Prostate gland (tissue), 2 donors: ENCODE data around the gene MITF. TPM values are rescaled to one million over a fixed set of nuclear protein-coding genes. Genes with fewer than 3 reads are reported as not detected.

ENCODE experiments used
- DNase-seq: peaks from one replicate; pipeline ENCODE4 v3.0.0-alpha.2; 2019; ENCODE audit warnings: low spot score
- H3K27ac ChIP-seq, 2 donors: fragments of 200-600 bp; sonication (generic); 2 replicates each; pipeline ENCODE4 v1.5.1; 2017 to 2019
- H3K27me3 ChIP-seq: fragments of 200-600 bp; sonication (generic); replicated peaks from 2 replicates; pipeline ENCODE4 v1.5.1; 2019; ENCODE audit not compliant: insufficient read depth
- H3K36me3 ChIP-seq, 2 donors: fragments of 200-600 bp; sonication (generic); 1 replicate in 1 of 2; 2 replicates in 1 of 2; pipeline versions ENCODE4 v1.5.1 to v1.8.1; 2017 to 2019
- H3K4me1 ChIP-seq: fragments of 200-600 bp; sonication (generic); replicated peaks from 2 replicates; pipeline ENCODE4 v1.5.1; 2019
- H3K4me3 ChIP-seq, 2 donors: fragments of 200-600 bp; sonication (generic); 2 replicates each; pipeline ENCODE4 v1.5.1; 2017 to 2019
- H3K9me3 ChIP-seq: fragments of 200-600 bp; sonication (generic); 2 replicates; pipeline ENCODE4 v1.5.1; 2017
- POLR2A ChIP-seq: fragments of 450-650 bp; IDR thresholded peaks from one replicate; pipeline ENCODE4 v1.6.1; 2016; ENCODE audit warnings: antibody characterized with exemption, mild to moderate bottlenecking
- POLR2AphosphoS5 ChIP-seq: sonication (generic); formaldehyde crosslinking; IDR thresholded peaks from one replicate; pipeline ENCODE4 v1.6.1; 2017; ENCODE audit warnings: antibody characterized with exemption
- WGBS: methylation state at CpG from one replicate; pipeline ENCODE4 v1.1.5; 2018; 5-methylcytosine and 5-hydroxymethylcytosine counted together
- intact Hi-C: fragments of 100-400 bp; cut with DNase I; formaldehyde crosslinking; loops from one replicate; pipeline ENCODE4 v1.14.2; 2022
- total RNA-seq, 2 donors: library from RNA; depleted of rRNA; stranded (reverse); fragments of >200 nt; gene quantifications; one replicate each; pipeline ENCODE4 v1.1.0, GENCODE V29; 2016
- TF ChIP-seq, protein P1 (sequence below), 4 experiments: fragments of 200-600 bp in 2 of 4; fragments of 450-650 bp in 2 of 4; sonication (generic) in 2 of 4; IDR thresholded peaks; 1 replicate in 3 of 4; 2 replicates in 1 of 4; pipeline ENCODE4 v1.5.1; 2016 to 2019; ENCODE audit warnings: antibody characterized with exemption in 4 of 4, mild to moderate bottlenecking in 2 of 4, moderate library complexity in 2 of 4

Gene MITF
- total RNA-seq, 2 donors from 2014 or later: 7.7 to 17.6 TPM

DNA sequence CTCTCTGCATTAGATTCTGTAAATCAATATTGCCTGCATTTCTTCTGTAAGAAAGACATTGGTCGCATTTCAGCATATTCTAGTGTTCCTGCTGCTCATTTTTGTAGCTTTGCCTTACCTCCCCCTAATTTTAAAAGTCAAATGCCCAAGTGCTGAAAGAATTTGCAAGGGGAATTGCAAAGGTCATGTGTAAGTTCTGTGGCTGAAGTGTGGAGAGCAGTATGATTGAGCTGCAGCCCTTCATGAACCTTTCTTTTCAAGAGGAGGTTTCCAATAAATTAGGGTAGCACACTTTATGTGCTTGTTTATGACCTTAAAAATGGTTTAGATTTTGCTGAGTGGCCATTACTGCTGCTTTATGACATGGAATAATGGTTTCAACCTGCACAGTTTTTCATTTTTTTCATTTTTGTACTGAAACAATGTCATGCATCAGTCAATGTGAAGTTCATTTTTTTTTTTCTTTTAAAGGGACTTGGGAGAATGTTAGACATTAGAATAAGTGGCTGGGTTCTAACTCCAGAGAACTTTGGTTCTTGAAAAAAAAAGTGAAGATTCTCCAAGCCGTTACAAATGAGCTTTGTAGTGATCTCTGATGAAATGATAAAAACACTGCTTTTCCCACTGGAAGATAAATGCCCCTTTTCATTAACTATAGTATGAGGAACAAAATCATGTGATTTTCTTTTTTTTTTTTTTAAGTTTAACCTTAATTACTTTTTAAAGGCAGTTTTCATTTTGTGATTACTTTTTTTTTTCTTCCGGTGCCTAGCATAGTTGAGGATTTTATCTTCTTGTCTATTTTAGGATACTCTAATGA, 99.6 kb downstream of the MITF start:
- 81% methylated on average over 3 of the region's 3 CpGs for WGBS
- Histone ChIP-seq H3K27ac (no peak overlapping the region), H3K27me3 (no peaks in the 10 kb centered on the region), H3K36me3 (no peaks in the 10 kb centered on the region), H3K4me3 (no peak overlapping the region), H3K4me1 (no peaks in the 10 kb centered on the region), H3K9me3 (no peaks in the 10 kb centered on the region)
- intact Hi-C loops: no loop called here
- no peak for DNase-seq
- TF ChIP-seq POLR2A: no peak
- no peak for TF ChIP-seq POLR2AphosphoS5
- TF ChIP-seq, protein P1, sequence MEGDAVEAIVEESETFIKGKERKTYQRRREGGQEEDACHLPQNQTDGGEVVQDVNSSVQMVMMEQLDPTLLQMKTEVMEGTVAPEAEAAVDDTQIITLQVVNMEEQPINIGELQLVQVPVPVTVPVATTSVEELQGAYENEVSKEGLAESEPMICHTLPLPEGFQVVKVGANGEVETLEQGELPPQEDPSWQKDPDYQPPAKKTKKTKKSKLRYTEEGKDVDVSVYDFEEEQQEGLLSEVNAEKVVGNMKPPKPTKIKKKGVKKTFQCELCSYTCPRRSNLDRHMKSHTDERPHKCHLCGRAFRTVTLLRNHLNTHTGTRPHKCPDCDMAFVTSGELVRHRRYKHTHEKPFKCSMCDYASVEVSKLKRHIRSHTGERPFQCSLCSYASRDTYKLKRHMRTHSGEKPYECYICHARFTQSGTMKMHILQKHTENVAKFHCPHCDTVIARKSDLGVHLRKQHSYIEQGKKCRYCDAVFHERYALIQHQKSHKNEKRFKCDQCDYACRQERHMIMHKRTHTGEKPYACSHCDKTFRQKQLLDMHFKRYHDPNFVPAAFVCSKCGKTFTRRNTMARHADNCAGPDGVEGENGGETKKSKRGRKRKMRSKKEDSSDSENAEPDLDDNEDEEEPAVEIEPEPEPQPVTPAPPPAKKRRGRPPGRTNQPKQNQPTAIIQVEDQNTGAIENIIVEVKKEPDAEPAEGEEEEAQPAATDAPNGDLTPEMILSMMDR (IDR thresholded peaks at IDR 0.05): no peak

DNA sequence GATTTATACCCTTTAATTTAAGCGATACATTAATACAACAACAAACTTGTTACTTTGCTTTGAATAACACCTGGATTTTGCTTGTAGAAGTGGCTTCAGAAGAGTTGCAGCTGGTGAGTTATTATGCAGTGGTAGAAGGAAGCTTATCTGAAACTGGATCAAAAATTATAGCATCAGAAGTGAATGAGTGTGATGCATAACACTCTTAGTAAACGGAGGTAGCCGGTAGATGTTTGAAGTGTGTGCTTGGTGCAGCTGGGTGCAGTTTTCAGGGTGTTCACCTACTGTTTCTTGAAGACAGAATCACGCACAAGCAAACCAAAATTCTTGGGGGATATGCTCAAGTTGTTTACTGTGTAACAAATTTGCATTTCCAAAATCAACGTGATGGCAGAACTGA, 103.1 kb downstream of the MITF start:
- TF ChIP-seq, protein P1 (IDR thresholded peaks at IDR 0.05): no peak
- TF ChIP-seq POLR2A (no peak), POLR2AphosphoS5 (no peak)
- no peak overlapping the region for H3K27ac ChIP-seq
- no peaks in the 10 kb centered on the region for H3K9me3 ChIP-seq
- H3K4me1 ChIP-seq: no peaks in the 10 kb centered on the region
- WGBS: 67% methylated on average over 5 of the region's 5 CpGs
- no peak overlapping the region for H3K4me3 ChIP-seq
- DNase-seq: no peak
- H3K27me3 ChIP-seq: no peaks in the 10 kb centered on the region
- no peaks in the 10 kb centered on the region for H3K36me3 ChIP-seq
- intact Hi-C loops: no loop called here

DNA sequence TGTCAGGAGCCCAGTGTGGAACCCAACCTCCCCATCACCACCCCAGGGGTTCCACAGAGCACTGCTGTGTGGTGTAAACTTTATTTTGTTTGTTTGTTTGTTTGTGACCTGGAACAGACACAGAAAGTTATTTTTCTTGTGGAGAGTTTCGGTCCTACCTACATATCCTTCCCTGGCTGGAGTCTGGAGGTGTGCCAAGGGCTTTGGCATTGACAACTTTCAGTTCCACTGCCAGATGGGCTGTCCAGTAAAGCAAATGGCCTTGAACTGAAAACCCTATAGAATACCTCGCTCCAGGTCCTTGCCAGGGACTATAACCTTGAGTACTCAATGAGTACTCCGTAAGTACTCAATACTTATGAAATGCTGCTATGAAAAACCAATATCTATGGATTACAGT, 103.5 kb downstream of the MITF start:
- Histone ChIP-seq H3K9me3 (no peaks in the 10 kb centered on the region), H3K4me1 (no peaks in the 10 kb centered on the region), H3K27me3 (no peaks in the 10 kb centered on the region), H3K36me3 (no peaks in the 10 kb centered on the region), H3K4me3 (no peak overlapping the region), H3K27ac (no peak overlapping the region)
- DNase-seq: no peak
- 73% methylated on average over 3 of the region's 3 CpGs for WGBS
- TF ChIP-seq, protein P1 (IDR thresholded peaks at IDR 0.05): no peak
- TF ChIP-seq POLR2AphosphoS5 (no peak), POLR2A (no peak)
- intact Hi-C loops: no loop called here

DNA sequence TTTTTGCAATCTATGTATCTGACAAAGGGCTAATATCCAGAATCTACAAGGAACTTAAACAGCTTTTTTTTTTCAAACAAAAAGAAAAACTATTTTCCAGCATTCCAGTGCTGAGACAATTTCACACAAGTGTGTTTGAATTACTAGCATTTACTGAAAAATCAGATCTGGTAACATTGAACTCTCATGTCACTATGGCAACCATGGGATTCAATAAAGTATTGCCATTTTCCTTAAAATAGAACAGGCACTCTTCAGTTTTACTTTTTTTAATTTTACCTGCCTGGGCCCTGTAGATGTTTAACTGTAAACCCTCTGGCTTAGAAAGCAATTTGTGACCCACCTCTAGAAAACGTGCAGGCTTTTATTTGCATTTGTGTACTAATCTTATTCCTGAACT, 105.4 kb downstream of the MITF start:
- intact Hi-C loops: no loop called here
- Histone ChIP-seq H3K4me3 (no peak overlapping the region), H3K36me3 (no peaks in the 10 kb centered on the region), H3K27ac (no peak overlapping the region), H3K4me1 (no peaks in the 10 kb centered on the region), H3K9me3 (no peaks in the 10 kb centered on the region), H3K27me3 (no peaks in the 10 kb centered on the region)
- WGBS: 87% methylated on average over 1 of the region's 1 CpG
- TF ChIP-seq POLR2AphosphoS5 (no peak), POLR2A (no peak)
- TF ChIP-seq, protein P1 (IDR thresholded peaks at IDR 0.05): no peak
- no peak for DNase-seq

DNA sequence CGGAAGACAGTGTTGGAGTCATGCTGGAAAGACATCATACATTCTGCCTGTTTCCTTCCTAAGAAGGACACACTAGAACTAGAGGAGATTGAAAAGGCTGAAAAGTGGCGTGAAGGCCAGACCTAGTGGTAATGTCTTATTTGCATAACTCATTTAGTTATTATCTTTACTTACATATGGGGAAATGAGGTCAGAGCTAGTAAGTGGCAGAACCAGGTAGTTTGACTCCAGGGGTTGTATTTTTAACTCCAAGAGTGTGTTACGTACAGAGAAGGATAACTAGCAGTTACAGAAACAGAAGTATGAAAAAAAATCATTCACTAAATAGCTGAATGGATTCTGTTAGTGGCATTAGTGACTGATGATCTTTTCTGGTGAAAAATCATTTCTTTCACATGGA, 108.0 kb downstream of the MITF start:
- Histone ChIP-seq H3K4me3 (no peak overlapping the region), H3K9me3 (no peaks in the 10 kb centered on the region), H3K4me1 (no peaks in the 10 kb centered on the region), H3K36me3 (no peaks in the 10 kb centered on the region), H3K27me3 (no peaks in the 10 kb centered on the region), H3K27ac (no peak overlapping the region)
- 96% methylated on average over 3 of the region's 3 CpGs for WGBS
- no peak for DNase-seq
- intact Hi-C loops: no loop called here
- no peak for TF ChIP-seq POLR2A
- TF ChIP-seq POLR2AphosphoS5: no peak
- TF ChIP-seq, protein P1 (IDR thresholded peaks at IDR 0.05): no peak
